HepG2 (cell line): ENCODE results near the gene UGT1A3.

ENCODE experiments used
- PHF20 ChIP-seq: sonication (generic); formaldehyde crosslinking; IDR thresholded peaks from 2 replicates; pipeline ENCODE4 v1.5.0; 2020; ENCODE audit warnings: mild to moderate bottlenecking, missing genetic modification reagents
- RORA ChIP-seq: sonication (generic); formaldehyde crosslinking; IDR thresholded peaks from 2 replicates; pipeline ENCODE4 v1.5.0; 2020; ENCODE audit warnings: mild to moderate bottlenecking, missing genetic modification reagents, moderate library complexity
- SKI ChIP-seq: fragments of 450-650 bp; IDR thresholded peaks from one replicate; pipeline ENCODE4 v1.6.1; 2018; ENCODE audit warnings: mild to moderate bottlenecking; ENCODE audit not compliant: partially characterized antibody
- TGIF2 ChIP-seq: IDR thresholded peaks from 2 replicates; pipeline ENCODE4 v1.6.1; 2016; ENCODE audit warnings: control low read depth, missing compliant biosample characterization
- ZNF558 ChIP-seq: sonication (generic); formaldehyde crosslinking; IDR thresholded peaks from 2 replicates; pipeline ENCODE4 v1.9.0; 2022; ENCODE audit warnings: mild to moderate bottlenecking, missing genetic modification reagents, borderline replicate concordance
- TF ChIP-seq, protein P1 (sequence below): sonication (generic); formaldehyde crosslinking; IDR thresholded peaks from 2 replicates; pipeline ENCODE4 v1.5.0; 2020; ENCODE audit warnings: mild to moderate bottlenecking, missing genetic modification reagents, moderate library complexity
- TF ChIP-seq, protein P2 (sequence below): sonication (generic); formaldehyde crosslinking; IDR thresholded peaks from 2 replicates; pipeline ENCODE4 v1.5.1; 2020; ENCODE audit warnings: mild to moderate bottlenecking, missing genetic modification reagents, borderline replicate concordance
- TF ChIP-seq, protein P3 (sequence below): sonication (generic); formaldehyde crosslinking; IDR thresholded peaks from 2 replicates; pipeline ENCODE4 v1.8.0; 2022; ENCODE audit warnings: mild to moderate bottlenecking, missing genetic modification reagents, borderline replicate concordance
- TF ChIP-seq, protein P4 (sequence below): sonication (generic); formaldehyde crosslinking; IDR thresholded peaks from 2 replicates; pipeline ENCODE4 v1.5.0; 2020; ENCODE audit warnings: missing genetic modification reagents

DNA sequence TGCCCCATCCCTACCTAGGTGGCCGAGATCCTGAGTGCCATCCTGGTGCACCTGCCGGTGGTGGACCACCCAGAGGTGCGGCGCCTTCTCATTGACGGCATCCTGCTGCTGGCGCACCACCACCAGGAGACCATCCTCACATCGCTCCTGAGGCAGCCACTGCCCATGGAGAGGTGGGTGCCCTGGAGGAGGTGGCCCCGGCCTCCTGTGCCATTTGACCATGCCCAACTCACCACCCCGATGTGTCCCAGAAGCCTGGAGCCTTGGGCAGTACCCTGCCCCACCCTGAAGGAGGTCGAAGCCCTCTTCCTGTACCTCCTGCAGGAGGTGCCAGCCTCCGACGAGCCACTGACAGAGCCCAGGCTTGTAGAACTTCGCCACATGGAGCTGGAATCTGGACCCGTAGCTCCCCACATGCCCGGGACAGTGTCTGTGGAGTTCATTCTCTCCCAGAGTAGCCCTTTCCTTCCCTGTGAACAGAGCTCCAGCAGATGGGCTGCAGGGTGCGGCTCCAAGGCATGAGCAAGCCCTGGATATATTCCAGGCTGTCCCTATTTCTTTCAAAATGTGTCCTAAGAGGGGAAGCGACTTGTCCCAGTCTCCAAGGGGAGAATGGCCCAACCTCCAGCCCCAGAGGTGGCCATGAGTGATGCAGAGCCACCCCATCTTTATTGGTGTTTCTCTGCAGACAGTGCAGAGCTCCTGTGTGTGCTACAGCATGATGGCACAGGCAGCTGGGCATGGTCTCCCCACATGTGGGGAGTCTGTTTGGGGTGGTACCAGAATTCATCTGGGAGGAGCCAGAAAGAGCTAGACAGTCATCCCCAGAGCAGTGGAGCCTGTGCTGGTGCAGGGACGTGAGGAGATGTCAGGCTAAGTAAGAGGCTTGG lies 91.3 kb downstream of the UGT1A3 start:
- TF ChIP-seq RORA (no peak), SKI (no peak), TGIF2 (CRISPR knock-in tag) (no peak), PHF20 (CRISPR knock-in tag) (no peak), ZNF558 (no peak)
- TF ChIP-seq, protein P1, sequence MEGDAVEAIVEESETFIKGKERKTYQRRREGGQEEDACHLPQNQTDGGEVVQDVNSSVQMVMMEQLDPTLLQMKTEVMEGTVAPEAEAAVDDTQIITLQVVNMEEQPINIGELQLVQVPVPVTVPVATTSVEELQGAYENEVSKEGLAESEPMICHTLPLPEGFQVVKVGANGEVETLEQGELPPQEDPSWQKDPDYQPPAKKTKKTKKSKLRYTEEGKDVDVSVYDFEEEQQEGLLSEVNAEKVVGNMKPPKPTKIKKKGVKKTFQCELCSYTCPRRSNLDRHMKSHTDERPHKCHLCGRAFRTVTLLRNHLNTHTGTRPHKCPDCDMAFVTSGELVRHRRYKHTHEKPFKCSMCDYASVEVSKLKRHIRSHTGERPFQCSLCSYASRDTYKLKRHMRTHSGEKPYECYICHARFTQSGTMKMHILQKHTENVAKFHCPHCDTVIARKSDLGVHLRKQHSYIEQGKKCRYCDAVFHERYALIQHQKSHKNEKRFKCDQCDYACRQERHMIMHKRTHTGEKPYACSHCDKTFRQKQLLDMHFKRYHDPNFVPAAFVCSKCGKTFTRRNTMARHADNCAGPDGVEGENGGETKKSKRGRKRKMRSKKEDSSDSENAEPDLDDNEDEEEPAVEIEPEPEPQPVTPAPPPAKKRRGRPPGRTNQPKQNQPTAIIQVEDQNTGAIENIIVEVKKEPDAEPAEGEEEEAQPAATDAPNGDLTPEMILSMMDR (CRISPR knock-in tag) = no peak
- TF ChIP-seq, protein P2, sequence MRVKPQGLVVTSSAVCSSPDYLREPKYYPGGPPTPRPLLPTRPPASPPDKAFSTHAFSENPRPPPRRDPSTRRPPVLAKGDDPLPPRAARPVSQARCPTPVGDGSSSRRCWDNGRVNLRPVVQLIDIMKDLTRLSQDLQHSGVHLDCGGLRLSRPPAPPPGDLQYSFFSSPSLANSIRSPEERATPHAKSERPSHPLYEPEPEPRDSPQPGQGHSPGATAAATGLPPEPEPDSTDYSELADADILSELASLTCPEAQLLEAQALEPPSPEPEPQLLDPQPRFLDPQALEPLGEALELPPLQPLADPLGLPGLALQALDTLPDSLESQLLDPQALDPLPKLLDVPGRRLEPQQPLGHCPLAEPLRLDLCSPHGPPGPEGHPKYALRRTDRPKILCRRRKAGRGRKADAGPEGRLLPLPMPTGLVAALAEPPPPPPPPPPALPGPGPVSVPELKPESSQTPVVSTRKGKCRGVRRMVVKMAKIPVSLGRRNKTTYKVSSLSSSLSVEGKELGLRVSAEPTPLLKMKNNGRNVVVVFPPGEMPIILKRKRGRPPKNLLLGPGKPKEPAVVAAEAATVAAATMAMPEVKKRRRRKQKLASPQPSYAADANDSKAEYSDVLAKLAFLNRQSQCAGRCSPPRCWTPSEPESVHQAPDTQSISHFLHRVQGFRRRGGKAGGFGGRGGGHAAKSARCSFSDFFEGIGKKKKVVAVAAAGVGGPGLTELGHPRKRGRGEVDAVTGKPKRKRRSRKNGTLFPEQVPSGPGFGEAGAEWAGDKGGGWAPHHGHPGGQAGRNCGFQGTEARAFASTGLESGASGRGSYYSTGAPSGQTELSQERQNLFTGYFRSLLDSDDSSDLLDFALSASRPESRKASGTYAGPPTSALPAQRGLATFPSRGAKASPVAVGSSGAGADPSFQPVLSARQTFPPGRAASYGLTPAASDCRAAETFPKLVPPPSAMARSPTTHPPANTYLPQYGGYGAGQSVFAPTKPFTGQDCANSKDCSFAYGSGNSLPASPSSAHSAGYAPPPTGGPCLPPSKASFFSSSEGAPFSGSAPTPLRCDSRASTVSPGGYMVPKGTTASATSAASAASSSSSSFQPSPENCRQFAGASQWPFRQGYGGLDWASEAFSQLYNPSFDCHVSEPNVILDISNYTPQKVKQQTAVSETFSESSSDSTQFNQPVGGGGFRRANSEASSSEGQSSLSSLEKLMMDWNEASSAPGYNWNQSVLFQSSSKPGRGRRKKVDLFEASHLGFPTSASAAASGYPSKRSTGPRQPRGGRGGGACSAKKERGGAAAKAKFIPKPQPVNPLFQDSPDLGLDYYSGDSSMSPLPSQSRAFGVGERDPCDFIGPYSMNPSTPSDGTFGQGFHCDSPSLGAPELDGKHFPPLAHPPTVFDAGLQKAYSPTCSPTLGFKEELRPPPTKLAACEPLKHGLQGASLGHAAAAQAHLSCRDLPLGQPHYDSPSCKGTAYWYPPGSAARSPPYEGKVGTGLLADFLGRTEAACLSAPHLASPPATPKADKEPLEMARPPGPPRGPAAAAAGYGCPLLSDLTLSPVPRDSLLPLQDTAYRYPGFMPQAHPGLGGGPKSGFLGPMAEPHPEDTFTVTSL (CRISPR knock-in tag) = no peak
- TF ChIP-seq, protein P3, sequence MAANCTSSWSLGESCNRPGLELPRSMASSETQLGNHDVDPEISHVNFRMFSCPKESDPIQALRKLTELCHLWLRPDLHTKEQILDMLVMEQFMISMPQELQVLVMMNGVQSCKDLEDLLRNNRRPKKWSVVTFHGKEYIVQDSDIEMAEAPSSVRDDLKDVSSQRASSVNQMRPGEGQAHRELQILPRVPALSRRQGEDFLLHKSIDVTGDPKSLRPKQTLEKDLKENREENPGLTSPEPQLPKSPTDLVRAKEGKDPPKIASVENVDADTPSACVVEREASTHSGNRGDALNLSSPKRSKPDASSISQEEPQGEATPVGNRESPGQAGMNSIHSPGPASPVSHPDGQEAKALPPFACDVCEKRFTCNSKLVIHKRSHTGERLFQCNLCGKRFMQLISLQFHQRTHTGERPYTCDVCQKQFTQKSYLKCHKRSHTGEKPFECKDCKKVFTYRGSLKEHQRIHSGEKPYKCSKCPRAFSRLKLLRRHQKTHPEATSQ (CRISPR knock-in tag) = no peak
- TF ChIP-seq, protein P4, sequence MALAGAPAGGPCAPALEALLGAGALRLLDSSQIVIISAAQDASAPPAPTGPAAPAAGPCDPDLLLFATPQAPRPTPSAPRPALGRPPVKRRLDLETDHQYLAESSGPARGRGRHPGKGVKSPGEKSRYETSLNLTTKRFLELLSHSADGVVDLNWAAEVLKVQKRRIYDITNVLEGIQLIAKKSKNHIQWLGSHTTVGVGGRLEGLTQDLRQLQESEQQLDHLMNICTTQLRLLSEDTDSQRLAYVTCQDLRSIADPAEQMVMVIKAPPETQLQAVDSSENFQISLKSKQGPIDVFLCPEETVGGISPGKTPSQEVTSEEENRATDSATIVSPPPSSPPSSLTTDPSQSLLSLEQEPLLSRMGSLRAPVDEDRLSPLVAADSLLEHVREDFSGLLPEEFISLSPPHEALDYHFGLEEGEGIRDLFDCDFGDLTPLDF (CRISPR knock-in tag) = no peak
